ENCODE results near the gene UFC1. TPM values are rescaled to one million over a fixed set of nuclear protein-coding genes. Genes with fewer than 3 reads are reported as not detected.
A peak's percentile ranks its signal among the peaks of the same experiment; 100 is the strongest.

Gene UFC1
- total and polyA plus RNA-seq, 4 donors = 99.6 to 149 (median 112) TPM

DNA sequence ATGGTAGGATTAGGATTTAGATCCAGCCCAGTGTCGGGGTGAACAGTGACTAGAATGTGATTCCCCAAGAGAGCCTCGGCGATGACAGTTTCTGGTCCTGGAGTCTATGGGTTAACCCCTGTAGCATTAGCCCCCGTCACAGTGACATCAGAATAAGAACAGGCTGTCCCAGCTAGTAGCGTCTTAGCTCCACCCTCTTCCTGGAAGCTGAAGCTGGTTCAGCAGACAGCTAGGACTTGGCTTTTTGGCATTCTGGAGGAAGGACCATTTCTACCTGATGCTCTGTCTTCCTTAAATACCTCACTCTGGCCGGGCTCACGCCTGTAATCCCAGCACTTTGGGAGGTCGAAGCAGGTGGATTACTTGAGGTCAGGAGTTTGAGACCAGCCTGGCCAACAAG lies 53.4 kb downstream of the UFC1 start:
- 73 to 79% methylated on average over 8 of the region's 8 CpGs for WGBS, 2 donors
- H3K36me3 ChIP-seq (ENCODE audit: control insufficient read depth in 4 of 4, insufficient read depth in 4 of 4, low read length in 4 of 4) = peaks cover 21 to 61% (median 44%) of the 10 kb centered on the region in 4 donors
- no peaks in the 10 kb centered on the region for H3K9me3 ChIP-seq (ENCODE audit: control insufficient read depth in 4 of 4, insufficient read depth in 3 of 4, low read length in 3 of 4)
- no peak overlapping the region for H3K4me3 ChIP-seq
- TF ChIP-seq, protein P1, sequence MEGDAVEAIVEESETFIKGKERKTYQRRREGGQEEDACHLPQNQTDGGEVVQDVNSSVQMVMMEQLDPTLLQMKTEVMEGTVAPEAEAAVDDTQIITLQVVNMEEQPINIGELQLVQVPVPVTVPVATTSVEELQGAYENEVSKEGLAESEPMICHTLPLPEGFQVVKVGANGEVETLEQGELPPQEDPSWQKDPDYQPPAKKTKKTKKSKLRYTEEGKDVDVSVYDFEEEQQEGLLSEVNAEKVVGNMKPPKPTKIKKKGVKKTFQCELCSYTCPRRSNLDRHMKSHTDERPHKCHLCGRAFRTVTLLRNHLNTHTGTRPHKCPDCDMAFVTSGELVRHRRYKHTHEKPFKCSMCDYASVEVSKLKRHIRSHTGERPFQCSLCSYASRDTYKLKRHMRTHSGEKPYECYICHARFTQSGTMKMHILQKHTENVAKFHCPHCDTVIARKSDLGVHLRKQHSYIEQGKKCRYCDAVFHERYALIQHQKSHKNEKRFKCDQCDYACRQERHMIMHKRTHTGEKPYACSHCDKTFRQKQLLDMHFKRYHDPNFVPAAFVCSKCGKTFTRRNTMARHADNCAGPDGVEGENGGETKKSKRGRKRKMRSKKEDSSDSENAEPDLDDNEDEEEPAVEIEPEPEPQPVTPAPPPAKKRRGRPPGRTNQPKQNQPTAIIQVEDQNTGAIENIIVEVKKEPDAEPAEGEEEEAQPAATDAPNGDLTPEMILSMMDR (IDR thresholded peaks at IDR 0.05; ENCODE audit: control extremely low read depth, extremely low read depth) = no peak
- peaks cover 4 to 15% (median 9%) of the 10 kb centered on the region in 5 donors for H3K4me1 ChIP-seq (ENCODE audit: control insufficient read depth in 5 of 5, insufficient read depth in 5 of 5, low read length in 5 of 5)
- H3K27me3 ChIP-seq (ENCODE audit: control insufficient read depth in 3 of 3, insufficient read depth in 3 of 3, low read length in 2 of 3) = no peaks in the 10 kb centered on the region
- no peak overlapping the region for H3K9ac ChIP-seq (ENCODE audit: insufficient read depth in 1 of 2, low read length in 2 of 2)
- DNase-seq = peak in 1 of 3 donors; percentile 49
- H3K27ac ChIP-seq (ENCODE audit: low read depth in 1 of 2, low read length in 1 of 2) = peak overlapping the region in 1 of 2 donors; percentile 47
- ATAC-seq (ENCODE audit: insufficient read depth, low FRiP score) = no peak

Small RNA genes lying within 50 kb of the gene (small RNA-seq; reads per million reads assigned to genes)
- gene RF01225 (ENCODE audit: low replicate concordance) = not detected

Other genes starting within 250 kb of the UFC1 start
- gene ITLN2, start 199.2 kb upstream of the UFC1 start, total RNA-seq = 10 to 100 TPM in 1 of 2 donors, 1 to 10 TPM in 1; 1.6 to 13.8 TPM
- gene ITLN2, start 199.2 kb upstream of the UFC1 start, polyA plus RNA-seq = 10 to 100 TPM in 1 of 2 donors, 1 to 10 TPM in 1; 9.0 to 23.7 TPM
- 100 to 1,000 TPM; 174 to 201 TPM for gene F11R, start 132.8 kb upstream of the UFC1 start, total RNA-seq
- 100 to 1,000 TPM in 1 of 2 donors, 10 to 100 TPM in 1; 91.7 to 107 TPM for gene F11R, start 132.8 kb upstream of the UFC1 start, polyA plus RNA-seq
- 10 to 100 TPM; 43.2 to 67.9 TPM for gene TSTD1, start 115.0 kb upstream of the UFC1 start, total RNA-seq
- gene TSTD1, start 115.0 kb upstream of the UFC1 start, polyA plus RNA-seq = 100 to 1,000 TPM in 1 of 2 donors, 10 to 100 TPM in 1; 77.8 to 187 TPM
- 10 to 100 TPM; 67.5 to 70.0 TPM for gene USF1, start 108.0 kb upstream of the UFC1 start, total RNA-seq
- 10 to 100 TPM; 77.0 to 95.1 TPM for gene USF1, start 108.0 kb upstream of the UFC1 start, polyA plus RNA-seq
- gene ARHGAP30, start 84.1 kb upstream of the UFC1 start, total RNA-seq = 10 to 100 TPM; 10.5 to 49.5 TPM
- gene ARHGAP30, start 84.1 kb upstream of the UFC1 start, polyA plus RNA-seq = 10 to 100 TPM; 18.1 to 66.3 TPM
- 10 to 100 TPM; 11.7 to 12.5 TPM for gene NECTIN4, start 64.4 kb upstream of the UFC1 start, total RNA-seq
- gene NECTIN4, start 64.4 kb upstream of the UFC1 start, polyA plus RNA-seq = 1 to 10 TPM; 6.2 to 8.1 TPM
- gene KLHDC9, start 55.6 kb upstream of the UFC1 start, total RNA-seq = 10 to 100 TPM in 1 of 2 donors, 1 to 10 TPM in 1; 7.1 to 13.0 TPM
- 1 to 10 TPM; 5.8 to 8.6 TPM for gene KLHDC9, start 55.6 kb upstream of the UFC1 start, polyA plus RNA-seq
- gene PFDN2, start 35.9 kb upstream of the UFC1 start, total RNA-seq = 10 to 100 TPM; 21.5 to 46.7 TPM
- gene PFDN2, start 35.9 kb upstream of the UFC1 start, polyA plus RNA-seq = 100 to 1,000 TPM; 140 to 324 TPM
- 10 to 100 TPM; 35.6 to 40.4 TPM for gene NIT1, start 35.9 kb upstream of the UFC1 start, total RNA-seq
- gene NIT1, start 35.9 kb upstream of the UFC1 start, polyA plus RNA-seq = 10 to 100 TPM; 26.9 to 40.3 TPM
- gene DEDD, start 21.3 kb upstream of the UFC1 start, total RNA-seq = 10 to 100 TPM; 25.0 to 38.8 TPM
- 10 to 100 TPM; 19.4 to 36.8 TPM for gene DEDD, start 21.3 kb upstream of the UFC1 start, polyA plus RNA-seq
- 10 to 100 TPM; 22.6 to 28.6 TPM for gene USP21, start 5.5 kb downstream of the UFC1 start, total RNA-seq
- 10 to 100 TPM; 18.2 to 19.9 TPM for gene USP21, start 5.5 kb downstream of the UFC1 start, polyA plus RNA-seq
- gene PPOX, start 12.4 kb downstream of the UFC1 start, total RNA-seq = 10 to 100 TPM; 33.1 to 34.1 TPM
- gene PPOX, start 12.4 kb downstream of the UFC1 start, polyA plus RNA-seq = 10 to 100 TPM; 14.8 to 33.0 TPM
- 10 to 100 TPM; 28.0 to 34.2 TPM for gene B4GALT3, start 23.5 kb downstream of the UFC1 start, total RNA-seq
- gene B4GALT3, start 23.5 kb downstream of the UFC1 start, polyA plus RNA-seq = 10 to 100 TPM; 25.7 to 34.6 TPM
- gene ADAMTS4, start 45.1 kb downstream of the UFC1 start, total RNA-seq = 10 to 100 TPM in 1 of 2 donors, 1 to 10 TPM in 1; 2.3 to 18.8 TPM
- gene ADAMTS4, start 45.1 kb downstream of the UFC1 start, polyA plus RNA-seq = 10 to 100 TPM in 1 of 2 donors, 1 to 10 TPM in 1; 7.2 to 22.3 TPM
- 100 to 1,000 TPM in 1 of 2 donors, 10 to 100 TPM in 1; 81.0 to 104 TPM for gene NDUFS2, start 48.4 kb downstream of the UFC1 start, total RNA-seq
- gene NDUFS2, start 48.4 kb downstream of the UFC1 start, polyA plus RNA-seq = 10 to 100 TPM; 40.2 to 95.2 TPM
- 100 to 1,000 TPM in 1 of 2 donors, 10 to 100 TPM in 1; 41.6 to 169 TPM for gene FCER1G, start 61.3 kb downstream of the UFC1 start, total RNA-seq
- 1,000 to 10,000 TPM in 1 of 2 donors, 100 to 1,000 TPM in 1; 275 to 1,998 TPM for gene FCER1G, start 61.3 kb downstream of the UFC1 start, polyA plus RNA-seq
- gene APOA2, start 69.7 kb downstream of the UFC1 start, total RNA-seq = 1 to 10 TPM in 1 of 2 donors, not detected in 1; 2.3 TPM
- 1 to 10 TPM in 1 of 2 donors, not detected in 1; 1.4 TPM for gene APOA2, start 69.7 kb downstream of the UFC1 start, polyA plus RNA-seq
- 10 to 100 TPM in 1 of 2 donors, 1 to 10 TPM in 1; 4.9 to 13.0 TPM for gene TOMM40L, start 72.1 kb downstream of the UFC1 start, total RNA-seq
- gene TOMM40L, start 72.1 kb downstream of the UFC1 start, polyA plus RNA-seq = 10 to 100 TPM in 1 of 2 donors, 1 to 10 TPM in 1; 6.8 to 11.1 TPM
- gene NR1I3, start 84.2 kb downstream of the UFC1 start, total RNA-seq = not detected
- under 1 TPM in 1 of 2 donors, not detected in 1; 0.17 TPM for gene NR1I3, start 84.2 kb downstream of the UFC1 start, polyA plus RNA-seq
- gene PCP4L1, start 104.8 kb downstream of the UFC1 start, total RNA-seq = 1 to 10 TPM; 3.6 to 5.8 TPM
- 1 to 10 TPM; 6.9 to 9.3 TPM for gene PCP4L1, start 104.8 kb downstream of the UFC1 start, polyA plus RNA-seq
- gene MPZ, start 156.0 kb downstream of the UFC1 start, total RNA-seq = 1 to 10 TPM; 3.6 to 5.1 TPM
- gene MPZ, start 156.0 kb downstream of the UFC1 start, polyA plus RNA-seq = 1 to 10 TPM; 2.0 to 3.7 TPM
- 100 to 1,000 TPM in 1 of 2 donors, 10 to 100 TPM in 1; 87.1 to 173 TPM for gene SDHC, start 160.4 kb downstream of the UFC1 start, total RNA-seq
- gene SDHC, start 160.4 kb downstream of the UFC1 start, polyA plus RNA-seq = 100 to 1,000 TPM in 1 of 2 donors, 10 to 100 TPM in 1; 52.5 to 204 TPM
- 10 to 100 TPM in 1 of 2 donors, 1 to 10 TPM in 1; 6.5 to 25.1 TPM for gene CFAP126, start 213.9 kb downstream of the UFC1 start, total RNA-seq
- 10 to 100 TPM; 21.2 to 23.9 TPM for gene CFAP126, start 213.9 kb downstream of the UFC1 start, polyA plus RNA-seq

All from lung (tissue), 13 donors.